ENCODE results near the gene LTBR.

DNA sequence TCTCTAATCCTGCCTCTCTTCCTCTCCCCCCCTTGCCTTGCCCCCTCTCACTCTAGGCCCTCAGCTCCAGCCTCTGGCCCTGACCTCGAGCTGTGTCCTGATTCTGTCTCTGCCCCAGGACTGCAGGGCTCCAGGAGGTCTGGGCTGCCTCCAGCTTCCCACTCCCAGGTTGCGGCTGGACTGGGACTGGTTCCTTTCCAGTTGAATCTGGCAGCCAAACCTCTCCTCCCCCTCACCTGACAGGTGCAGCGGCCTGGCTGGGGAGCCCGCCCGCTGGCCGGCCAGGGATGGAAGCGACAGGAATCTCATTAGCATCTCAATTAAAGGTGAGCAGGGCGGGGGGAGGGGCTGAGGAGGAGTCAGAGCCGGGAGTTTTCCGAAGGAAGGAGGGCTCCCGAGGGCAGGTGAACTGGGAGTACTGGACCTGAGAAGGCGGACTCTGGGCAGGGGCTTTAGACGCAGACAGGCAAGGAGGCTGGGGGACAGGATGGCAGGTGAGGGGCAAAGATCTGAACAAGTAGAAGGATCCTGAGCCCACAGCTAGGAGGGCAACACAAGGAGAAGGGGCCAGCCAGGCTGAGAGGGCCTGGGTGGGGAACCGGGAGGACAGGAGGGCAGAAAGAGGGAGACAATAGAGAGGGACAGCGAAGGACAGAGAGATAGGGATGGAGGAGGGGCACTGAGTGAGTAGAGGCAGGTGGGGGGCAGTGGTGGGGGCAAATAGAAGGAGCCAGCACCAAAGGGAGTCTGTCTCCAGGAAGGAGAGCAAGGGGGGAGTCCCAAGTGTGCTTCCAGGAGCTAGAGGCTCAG lies 8.5 kb upstream of the LTBR start, which contains the start of gene SCNN1A:
- TF ChIP-seq, protein P1, sequence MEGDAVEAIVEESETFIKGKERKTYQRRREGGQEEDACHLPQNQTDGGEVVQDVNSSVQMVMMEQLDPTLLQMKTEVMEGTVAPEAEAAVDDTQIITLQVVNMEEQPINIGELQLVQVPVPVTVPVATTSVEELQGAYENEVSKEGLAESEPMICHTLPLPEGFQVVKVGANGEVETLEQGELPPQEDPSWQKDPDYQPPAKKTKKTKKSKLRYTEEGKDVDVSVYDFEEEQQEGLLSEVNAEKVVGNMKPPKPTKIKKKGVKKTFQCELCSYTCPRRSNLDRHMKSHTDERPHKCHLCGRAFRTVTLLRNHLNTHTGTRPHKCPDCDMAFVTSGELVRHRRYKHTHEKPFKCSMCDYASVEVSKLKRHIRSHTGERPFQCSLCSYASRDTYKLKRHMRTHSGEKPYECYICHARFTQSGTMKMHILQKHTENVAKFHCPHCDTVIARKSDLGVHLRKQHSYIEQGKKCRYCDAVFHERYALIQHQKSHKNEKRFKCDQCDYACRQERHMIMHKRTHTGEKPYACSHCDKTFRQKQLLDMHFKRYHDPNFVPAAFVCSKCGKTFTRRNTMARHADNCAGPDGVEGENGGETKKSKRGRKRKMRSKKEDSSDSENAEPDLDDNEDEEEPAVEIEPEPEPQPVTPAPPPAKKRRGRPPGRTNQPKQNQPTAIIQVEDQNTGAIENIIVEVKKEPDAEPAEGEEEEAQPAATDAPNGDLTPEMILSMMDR (IDR thresholded peaks at IDR 0.05; ENCODE audit: low read depth, low read length): no peak
- TF ChIP-seq POLR2A (IDR thresholded peaks at IDR 0.05; ENCODE audit: extremely low read depth, insufficient read length): no peak
- TF ChIP-seq, protein P2, sequence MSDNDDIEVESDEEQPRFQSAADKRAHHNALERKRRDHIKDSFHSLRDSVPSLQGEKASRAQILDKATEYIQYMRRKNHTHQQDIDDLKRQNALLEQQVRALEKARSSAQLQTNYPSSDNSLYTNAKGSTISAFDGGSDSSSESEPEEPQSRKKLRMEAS (IDR thresholded peaks at IDR 0.05; ENCODE audit: low read depth, low read length): no peak
